ENCODE measurements around the gene TNPO3.

The TNPO3 gene

DNA sequence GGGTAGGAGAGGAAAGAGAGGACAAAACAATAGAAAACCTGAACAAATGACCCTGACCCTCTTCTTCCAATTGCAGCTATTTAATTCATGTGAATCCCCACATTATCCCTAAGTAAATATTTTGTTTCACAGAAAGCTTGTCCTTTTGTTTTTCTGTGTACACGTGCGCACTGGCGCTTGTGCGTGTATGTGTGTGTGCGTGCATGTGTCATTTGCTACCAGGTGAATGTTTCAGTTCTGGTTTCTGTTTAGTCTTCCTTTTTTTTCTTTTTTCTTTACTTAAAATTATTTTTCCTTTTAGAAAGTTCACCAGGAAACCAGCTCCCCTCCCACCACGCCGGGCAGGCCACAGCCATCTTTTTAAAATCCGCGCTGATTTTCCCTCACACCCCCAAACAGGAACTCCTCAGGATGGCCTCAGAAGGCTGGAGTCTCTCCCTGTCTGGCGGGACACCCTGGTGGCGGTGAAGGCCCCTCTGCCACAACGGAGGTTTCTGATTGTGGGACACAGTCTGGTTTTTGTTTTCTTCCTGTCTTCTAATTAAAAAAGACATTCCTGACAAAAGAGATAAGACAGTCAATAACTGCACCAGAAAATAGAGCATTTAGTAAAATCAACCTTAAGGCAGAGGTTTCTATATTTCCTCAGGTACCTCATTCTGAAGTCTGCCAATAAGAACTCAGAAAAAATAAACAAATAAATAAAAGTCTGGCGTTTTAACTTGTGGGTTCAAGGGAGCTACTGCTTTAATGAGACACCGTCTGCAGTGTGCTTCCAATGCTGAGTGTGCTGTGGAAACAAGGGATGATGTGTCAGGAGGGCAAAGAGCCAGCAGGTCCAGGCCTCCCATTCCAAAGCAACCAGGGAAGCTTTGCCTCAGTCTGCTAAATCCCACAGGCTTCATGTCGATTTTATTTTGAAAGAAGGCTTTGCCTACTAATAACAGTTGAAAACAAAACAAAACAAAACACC, 99.8 kb downstream of the TNPO3 start:
- Histone ChIP-seq H4K20me1 (peaks cover 0 to 18% (median 0%) of the 10 kb centered on the region in 11 experiments; a peak in 6 of 22 replicates), H3K4me3 (no peak overlapping the region), H3K4me1 (peaks cover 11 to 46% (median 28%) of the 10 kb centered on the region in 10 experiments), H3K27me3 (no peaks in the 10 kb centered on the region), H3K36me3 (peaks cover 78 to 96% (median 91%) of the 10 kb centered on the region in 11 experiments), H3K4me2 (no peak overlapping the region), H3K27ac (no peak overlapping the region), H3K9me3 (replicated peaks in 1 of 11) (no peaks in the 10 kb centered on the region), H3K9ac (peak overlapping the region in 1 of 11 experiments; percentile 23; a peak in 1 of 22 replicates)
- no peak for TF ChIP-seq Cebpa-rat (IDR thresholded peaks at IDR 0.05)

DNA sequence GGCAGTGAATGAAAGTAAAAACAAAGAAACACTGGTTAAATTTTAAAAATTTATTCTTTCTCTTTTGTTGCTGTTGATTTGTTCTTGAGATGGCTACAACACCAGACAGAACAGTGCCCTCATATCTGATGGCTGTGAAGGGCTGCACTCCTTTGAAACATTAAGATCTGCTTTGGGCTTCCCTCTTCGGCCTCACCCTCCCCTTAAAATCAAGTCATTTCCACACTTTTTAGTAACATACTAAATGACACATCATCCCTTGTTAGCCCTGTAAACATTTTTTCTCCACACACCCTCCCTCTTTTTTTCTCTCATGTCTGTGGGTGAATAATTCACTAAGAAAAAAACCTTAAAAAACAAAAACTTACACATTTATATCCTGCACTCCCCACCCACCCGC, 100.8 kb downstream of the TNPO3 start:
- H4K20me1 ChIP-seq: peaks cover 0 to 28% (median 0%) of the 10 kb centered on the region in 11 experiments; a peak in 6 of 22 replicates
- no peaks in the 10 kb centered on the region for H3K27me3 ChIP-seq
- no peaks in the 10 kb centered on the region for H3K9me3 ChIP-seq (replicated peaks in 1 of 11)
- peaks cover 68 to 96% (median 83%) of the 10 kb centered on the region in 11 experiments for H3K36me3 ChIP-seq
- TF ChIP-seq Cebpa-rat (IDR thresholded peaks at IDR 0.05): no peak
- H3K9ac ChIP-seq: no peak overlapping the region
- no peak overlapping the region for H3K4me2 ChIP-seq
- H3K4me3 ChIP-seq: no peak overlapping the region
- no peak overlapping the region for H3K27ac ChIP-seq
- H3K4me1 ChIP-seq: peaks cover 17 to 55% (median 37%) of the 10 kb centered on the region in 10 experiments

DNA sequence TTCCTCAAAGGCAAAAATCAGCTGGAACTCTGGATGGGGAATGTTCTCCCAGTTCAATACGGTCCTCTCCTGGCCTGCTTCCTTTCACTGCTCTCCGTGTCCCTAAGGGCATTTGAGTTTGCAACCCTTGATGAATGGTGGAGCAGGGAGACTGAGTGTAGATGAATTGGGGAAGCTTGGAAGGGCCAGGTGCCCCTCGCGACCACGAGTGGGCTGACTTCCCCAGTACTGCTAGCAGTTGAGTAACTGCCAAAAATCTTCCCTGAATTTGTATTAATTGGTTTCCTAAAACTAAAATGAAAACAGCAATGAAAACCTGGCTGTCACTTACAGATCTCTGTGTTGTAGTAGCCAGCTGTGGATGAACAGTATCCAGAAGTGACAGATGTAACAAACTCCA, 103.6 kb downstream of the TNPO3 start:
- TF ChIP-seq Cebpa-rat (IDR thresholded peaks at IDR 0.05): no peak
- H3K4me2 ChIP-seq: peak overlapping the region; percentile 3 to 74 (median 70); a peak in 21 of 22 replicates
- peaks cover 45 to 98% (median 55%) of the 10 kb centered on the region in 11 experiments for H3K36me3 ChIP-seq
- H4K20me1 ChIP-seq: peaks cover 0 to 57% (median 6%) of the 10 kb centered on the region in 11 experiments; a peak in 11 of 22 replicates
- H3K27ac ChIP-seq: peak overlapping the region in 9 of 11 experiments; percentile 7 to 64 (median 38); a peak in 12 of 22 replicates
- H3K4me3 ChIP-seq: no peak overlapping the region
- peak overlapping the region in 2 of 11 experiments; percentile 20 to 34; a peak in 4 of 22 replicates for H3K9ac ChIP-seq
- no peaks in the 10 kb centered on the region for H3K9me3 ChIP-seq (replicated peaks in 1 of 11)
- H3K27me3 ChIP-seq: no peaks in the 10 kb centered on the region
- H3K4me1 ChIP-seq: peaks cover 38 to 65% (median 57%) of the 10 kb centered on the region in 10 experiments

DNA sequence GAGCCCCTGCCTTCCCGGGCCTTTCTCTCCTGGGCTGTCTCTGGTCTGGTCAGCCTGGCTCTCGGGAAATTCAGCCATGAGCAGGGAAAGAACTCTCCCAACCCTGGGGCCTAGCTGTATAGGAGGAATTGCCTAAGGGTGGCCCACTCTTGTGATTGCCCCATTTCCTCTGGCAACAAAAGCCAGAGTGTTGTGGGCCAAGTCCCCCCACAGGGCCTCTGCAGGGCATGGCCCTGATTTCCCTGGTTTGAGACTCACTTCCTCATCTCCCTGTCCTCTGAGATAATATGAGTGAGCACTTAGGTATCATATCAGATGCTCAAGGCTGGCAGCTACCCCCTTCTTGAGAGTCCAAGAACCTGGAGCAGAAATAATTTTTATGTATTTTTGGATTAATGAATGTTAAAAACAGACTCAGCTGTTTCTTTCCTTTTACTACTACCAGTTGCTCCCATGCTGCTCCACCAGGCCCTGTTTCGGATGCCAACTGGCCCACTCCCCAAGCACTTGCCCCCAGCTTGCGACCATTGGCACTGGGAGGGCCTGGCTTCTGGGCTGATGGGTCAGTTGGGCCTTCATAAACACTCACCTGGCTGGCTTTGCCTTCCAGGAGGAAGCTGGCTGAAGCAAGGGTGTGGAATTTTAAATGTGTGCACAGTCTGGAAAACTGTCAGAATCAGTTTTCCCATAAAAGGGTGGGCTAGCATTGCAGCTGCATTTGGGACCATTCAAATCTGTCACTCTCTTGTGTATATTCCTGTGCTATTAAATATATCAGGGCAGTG, 105.7 kb downstream of the TNPO3 start:
- peaks cover 44 to 86% (median 72%) of the 10 kb centered on the region in 10 experiments for H3K4me1 ChIP-seq
- H3K9me3 ChIP-seq (replicated peaks in 1 of 11): no peaks in the 10 kb centered on the region
- peak in 4 of 11 experiments; percentile 6 to 34 (median 20); a peak in 3 of 22 replicates for TF ChIP-seq Cebpa-rat (IDR thresholded peaks at IDR 0.05)
- peak overlapping the region in 2 of 10 experiments; percentile 33 to 49; a peak in 4 of 20 replicates for H3K4me3 ChIP-seq
- peak overlapping the region; percentile 28 to 72 (median 53); a peak in 15 of 22 replicates for H3K9ac ChIP-seq
- H4K20me1 ChIP-seq: peaks cover 0 to 78% (median 0%) of the 10 kb centered on the region in 11 experiments; a peak in 10 of 22 replicates
- H3K36me3 ChIP-seq: peaks cover 25 to 100% (median 37%) of the 10 kb centered on the region in 11 experiments
- H3K4me2 ChIP-seq: peak overlapping the region; percentile 55 to 92 (median 84)
- peak overlapping the region in 10 of 11 experiments; percentile 3 to 82 (median 74); a peak in 18 of 22 replicates for H3K27ac ChIP-seq
- no peaks in the 10 kb centered on the region for H3K27me3 ChIP-seq

DNA sequence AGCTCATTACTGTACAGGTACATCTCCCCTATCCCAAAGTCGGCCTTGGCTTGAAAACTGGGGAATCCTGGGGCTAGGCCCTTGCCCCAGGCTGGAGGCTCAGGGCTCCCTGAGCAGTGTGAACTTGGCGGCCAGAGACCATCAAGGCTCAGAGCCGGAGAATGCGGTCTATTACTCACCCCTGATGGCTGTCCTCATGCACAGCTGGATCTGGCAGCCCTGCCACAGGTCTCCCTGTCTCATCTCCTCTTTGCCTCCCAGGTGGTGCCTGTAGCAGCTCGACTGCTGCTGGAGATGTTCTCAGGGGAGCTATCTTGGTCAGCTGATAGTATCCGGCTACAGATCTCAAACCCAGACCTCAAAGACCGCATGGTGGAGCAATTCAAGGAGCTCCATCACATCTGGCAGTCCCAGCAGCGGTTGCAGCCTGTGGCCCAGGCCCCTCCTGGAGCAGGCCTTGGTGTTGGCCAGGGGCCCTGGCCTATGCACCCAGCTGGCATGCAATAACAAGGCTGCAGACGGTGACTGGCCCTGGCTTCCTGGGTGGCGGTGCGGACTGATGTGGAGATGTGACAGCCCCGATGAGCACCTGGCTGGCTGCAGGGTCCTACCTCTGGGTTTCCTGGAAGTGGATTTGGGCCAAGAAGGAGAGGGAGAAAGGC, 106.5 kb downstream of the TNPO3 start:
- Histone ChIP-seq H3K27ac (peak overlapping the region in 10 of 11 experiments; percentile 8 to 82 (median 74); a peak in 18 of 22 replicates), H3K4me3 (peak overlapping the region in 2 of 10 experiments; percentile 33 to 49; a peak in 5 of 20 replicates), H3K36me3 (peaks cover 17 to 100% (median 30%) of the 10 kb centered on the region in 11 experiments), H3K4me1 (peaks cover 51 to 93% (median 79%) of the 10 kb centered on the region in 10 experiments), H4K20me1 (peaks cover 0 to 85% (median 0%) of the 10 kb centered on the region in 11 experiments; a peak in 10 of 22 replicates), H3K9ac (peak overlapping the region; percentile 28 to 72 (median 53); a peak in 16 of 22 replicates), H3K4me2 (peak overlapping the region; percentile 55 to 92 (median 84)), H3K27me3 (no peaks in the 10 kb centered on the region), H3K9me3 (replicated peaks in 1 of 11) (no peaks in the 10 kb centered on the region)
- TF ChIP-seq Cebpa-rat (IDR thresholded peaks at IDR 0.05): peak in 4 of 11 experiments; percentile 7 to 76 (median 60); a peak in 7 of 22 replicates

DNA sequence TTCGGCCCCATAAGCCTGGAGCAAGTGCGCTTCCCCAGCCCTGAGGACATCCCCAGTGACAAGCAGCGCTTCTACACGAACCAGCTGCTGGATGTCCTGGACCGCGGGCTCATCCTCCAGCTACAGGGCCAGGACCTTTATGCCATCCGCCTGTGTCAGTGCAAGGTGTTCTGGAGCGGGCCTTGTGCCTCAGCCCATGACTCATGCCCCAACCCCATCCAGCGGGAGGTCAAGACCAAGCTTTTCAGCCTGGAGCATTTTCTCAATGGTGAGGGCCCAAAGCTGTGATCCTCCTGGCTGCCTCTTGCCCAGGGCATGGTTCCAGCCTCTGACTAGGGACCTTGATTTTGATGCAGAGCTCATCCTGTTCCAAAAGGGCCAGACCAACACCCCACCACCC, 107.1 kb downstream of the TNPO3 start:
- Histone ChIP-seq H3K9me3 (replicated peaks in 1 of 11) (no peaks in the 10 kb centered on the region), H4K20me1 (peaks cover 0 to 91% (median 0%) of the 10 kb centered on the region in 11 experiments; a peak in 10 of 22 replicates), H3K9ac (peak overlapping the region in 7 of 11 experiments; percentile 4 to 66 (median 36); a peak in 6 of 22 replicates), H3K27ac (peak overlapping the region in 10 of 11 experiments; percentile 8 to 82 (median 72); a peak in 16 of 22 replicates), H3K4me1 (peaks cover 53 to 99% (median 79%) of the 10 kb centered on the region in 10 experiments), H3K4me3 (no peak overlapping the region; a peak in 1 of 20 replicates), H3K27me3 (no peaks in the 10 kb centered on the region), H3K4me2 (peak overlapping the region; percentile 55 to 92 (median 84)), H3K36me3 (peaks cover 12 to 100% (median 24%) of the 10 kb centered on the region in 11 experiments; a peak in 21 of 22 replicates)
- TF ChIP-seq Cebpa-rat (IDR thresholded peaks at IDR 0.05): no peak

DNA sequence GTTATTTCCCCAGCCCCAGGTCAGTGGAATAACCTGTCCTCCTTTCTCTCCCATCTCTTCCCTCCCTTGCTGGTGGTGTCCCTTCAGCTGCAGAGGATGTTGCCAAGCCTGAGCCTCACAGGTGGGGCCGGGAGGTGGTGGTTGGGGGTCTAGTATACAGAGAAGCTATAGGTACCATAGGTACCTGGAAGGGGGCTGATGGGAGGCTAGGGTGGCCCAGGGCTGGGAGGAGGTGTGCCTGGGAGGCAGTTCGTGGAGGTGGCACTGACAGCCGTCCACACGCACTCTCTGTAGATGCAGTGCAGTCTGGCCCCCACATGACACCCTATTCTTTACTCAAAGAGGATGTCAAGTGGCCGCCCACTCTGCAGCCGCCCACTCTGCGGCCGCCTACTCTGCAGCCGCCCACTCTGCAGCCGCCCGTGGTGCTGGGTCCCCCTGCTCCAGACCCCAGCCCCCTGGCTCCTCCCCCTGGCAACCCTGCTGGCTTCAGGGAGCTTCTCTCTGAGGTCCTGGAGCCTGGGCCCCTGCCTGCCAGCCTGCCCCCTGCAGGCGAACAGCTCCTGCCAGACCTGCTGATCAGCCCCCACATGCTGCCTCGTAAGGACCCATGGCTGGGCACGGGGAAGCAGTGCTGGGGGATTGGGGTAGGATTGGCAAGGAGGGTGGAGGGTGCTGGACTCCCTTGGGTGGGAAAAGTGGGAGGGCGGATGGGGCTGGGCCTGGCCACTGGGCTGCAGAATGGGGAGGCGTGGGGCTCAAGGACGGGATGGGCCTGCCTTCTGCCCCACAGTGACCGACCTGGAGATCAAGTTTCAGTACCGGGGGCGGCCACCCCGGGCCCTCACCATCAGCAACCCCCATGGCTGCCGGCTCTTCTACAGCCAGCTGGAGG, 107.7 kb downstream of the TNPO3 start:
- Histone ChIP-seq H3K27me3 (no peaks in the 10 kb centered on the region), H3K36me3 (peaks cover 5 to 100% (median 17%) of the 10 kb centered on the region in 11 experiments; a peak in 21 of 22 replicates), H4K20me1 (peaks cover 0 to 96% (median 0%) of the 10 kb centered on the region in 11 experiments; a peak in 10 of 22 replicates), H3K9me3 (replicated peaks in 1 of 11) (no peaks in the 10 kb centered on the region), H3K9ac (peak overlapping the region in 3 of 11 experiments; percentile 36 to 66 (median 37); a peak in 2 of 22 replicates), H3K4me3 (no peak overlapping the region), H3K4me1 (peaks cover 53 to 98% (median 76%) of the 10 kb centered on the region in 10 experiments), H3K4me2 (peak overlapping the region in 10 of 11 experiments; percentile 55 to 92 (median 84); a peak in 21 of 22 replicates), H3K27ac (peak overlapping the region in 6 of 11 experiments; percentile 38 to 82 (median 76); a peak in 11 of 22 replicates)
- no peak for TF ChIP-seq Cebpa-rat (IDR thresholded peaks at IDR 0.05)
